GM12872 (cell line): ENCODE results near the gene TRAPPC6A.

Source experiments
- CTCF ChIP-seq: IDR thresholded peaks from 3 replicates; pipeline ENCODE4 v1.5.1; 2011; ENCODE audit warnings: low read depth, mild to moderate bottlenecking, low read length, moderate library complexity; ENCODE audit not compliant: insufficient read depth

The TRAPPC6A gene

DNA sequence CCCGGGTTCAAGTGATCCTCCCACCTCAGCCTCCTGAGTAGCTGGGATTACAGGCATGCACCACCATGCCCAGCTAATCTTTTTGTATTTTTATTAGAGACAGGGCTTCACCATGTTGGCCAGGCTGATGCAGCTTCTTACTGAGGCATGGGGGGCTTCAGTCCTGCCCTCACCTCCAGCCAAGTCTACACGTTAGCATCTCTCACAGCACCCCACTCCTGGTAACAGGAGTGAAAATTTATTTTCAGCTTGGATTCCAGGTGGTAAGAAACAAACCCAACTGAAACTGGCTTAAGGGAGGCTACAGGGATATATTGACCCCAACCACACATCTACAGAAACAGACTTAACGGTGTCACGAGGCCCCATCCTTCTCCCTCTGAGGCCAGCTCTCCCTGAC lies 27.9 kb downstream of the TRAPPC6A start:
- no peak for TF ChIP-seq CTCF

DNA sequence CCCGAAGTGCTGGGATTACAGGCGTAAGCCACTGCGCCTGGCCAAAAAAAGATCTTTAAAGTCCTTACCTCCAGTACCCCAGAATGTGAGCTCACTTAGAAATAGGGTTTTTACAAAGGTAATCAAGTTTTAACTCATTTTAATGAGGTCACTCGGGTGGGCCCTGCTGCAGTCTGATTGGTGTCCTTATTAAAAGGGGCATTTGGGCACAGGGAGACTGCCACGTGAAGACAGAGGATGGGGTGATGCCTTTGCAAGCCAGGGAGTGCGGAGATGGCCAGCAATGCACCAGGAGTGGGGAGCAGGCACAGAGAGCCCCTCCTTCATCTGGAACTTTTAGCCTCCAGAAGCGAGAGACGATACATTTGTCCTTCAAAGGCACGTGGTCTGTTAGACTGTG lies 28.9 kb downstream of the TRAPPC6A start:
- TF ChIP-seq CTCF = no peak

DNA sequence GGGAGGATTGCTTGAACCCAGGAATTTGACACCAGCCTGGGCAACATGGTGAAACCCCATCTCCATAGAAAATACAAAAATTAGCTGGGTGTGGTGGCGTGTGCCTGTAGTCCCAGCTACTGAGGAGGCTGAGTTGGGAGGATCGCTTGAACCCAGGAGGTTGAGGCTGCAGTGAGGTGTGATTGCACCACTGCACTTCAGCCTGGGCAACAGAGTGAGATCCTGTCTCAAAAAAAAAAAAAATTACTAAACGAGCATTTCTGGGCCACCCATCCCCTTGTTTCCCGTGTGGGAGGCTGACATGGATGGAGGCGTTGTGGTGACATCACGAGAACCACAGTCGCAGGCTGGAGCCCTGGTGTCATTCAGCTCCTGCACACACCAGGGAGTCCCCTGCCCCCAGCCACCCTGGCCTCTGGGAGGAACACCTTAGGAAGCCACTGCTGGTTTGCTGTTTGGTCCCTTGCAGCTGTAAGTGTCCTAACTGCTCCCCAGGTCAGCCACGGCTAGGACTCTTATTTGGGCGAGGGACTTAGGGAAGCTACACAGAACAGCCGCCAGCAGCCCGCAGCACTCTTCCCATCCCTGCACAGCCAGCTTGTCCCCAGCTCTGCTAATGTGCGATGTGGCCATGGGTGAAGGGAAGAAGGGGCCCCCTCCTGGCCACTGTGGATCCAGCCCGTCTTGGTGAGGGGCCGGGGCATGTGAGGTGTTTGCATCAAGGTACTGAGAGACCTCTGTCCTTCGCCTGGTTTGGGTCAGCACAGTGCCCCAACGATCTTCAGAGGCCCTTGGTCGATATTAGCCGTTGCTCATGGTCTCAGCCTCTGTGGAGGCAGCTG lies 30.0 kb downstream of the TRAPPC6A start:
- TF ChIP-seq CTCF = no peak

GRCh38 chr19:45146741-45147205 lies 31.3 kb downstream of the TRAPPC6A start:
- TF ChIP-seq CTCF = no peak

- TF ChIP-seq CTCF = no peak
These were observed 31.8 kb downstream of the TRAPPC6A start for GRCh38 chr19:45146251-45146650.

GRCh38 chr19:45145270-45146189 lies 32.5 kb downstream of the TRAPPC6A start:
- no peak for TF ChIP-seq CTCF
